ENCODE measurements around the gene TMEM183A.

DNA sequence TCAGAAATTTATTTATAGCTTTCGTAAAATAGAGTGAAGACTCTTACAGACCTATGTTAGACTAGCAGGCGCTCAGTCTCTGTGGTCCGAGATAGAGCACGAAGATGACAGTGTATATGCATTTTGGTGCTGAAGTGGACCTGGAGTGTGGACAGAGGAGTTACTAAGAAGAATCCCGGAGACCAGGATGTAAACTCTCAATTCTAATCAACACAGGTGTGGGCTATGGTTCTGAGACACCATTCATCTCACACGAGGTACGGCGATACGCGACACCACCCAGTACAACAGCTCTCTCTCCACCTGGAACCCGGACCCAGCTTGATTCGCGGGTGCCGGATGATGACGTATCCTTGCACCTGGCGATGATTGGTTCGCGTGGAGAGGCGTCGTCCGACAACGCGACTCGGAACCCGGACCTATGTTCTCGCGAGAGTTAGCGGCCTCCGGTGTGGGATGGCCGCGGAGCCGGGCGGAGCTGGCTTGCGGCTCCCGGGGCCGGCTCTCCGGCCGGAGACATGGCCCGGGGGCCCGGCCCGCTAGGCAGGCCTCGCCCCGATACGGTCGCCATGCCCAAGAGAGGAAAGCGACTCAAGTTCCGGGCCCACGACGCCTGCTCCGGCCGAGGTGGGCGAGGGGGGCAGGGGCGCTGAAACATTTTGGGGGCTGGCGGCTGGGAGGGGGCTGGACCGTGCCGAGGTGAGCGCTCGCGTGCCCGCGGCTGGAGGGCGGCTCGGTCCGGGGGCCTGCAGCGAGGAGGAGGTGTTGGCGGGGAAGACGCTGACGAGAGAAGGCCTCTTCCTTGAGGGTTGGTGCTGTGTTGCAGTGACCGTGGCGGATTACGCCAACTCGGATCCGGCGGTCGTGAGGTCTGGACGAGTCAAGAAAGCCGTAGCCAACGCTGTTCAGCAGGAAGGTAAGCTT, at the start of gene TMEM183A:
- peak; percentile 95 for TF ChIP-seq POLR2AphosphoS5 (IDR thresholded peaks at IDR 0.05; ENCODE audit: low read depth, low read length)
- TF ChIP-seq TAF1 (IDR thresholded peaks at IDR 0.05; ENCODE audit: borderline replicate concordance, insufficient read depth, low read length) = peak; percentile 85; the same call in 1 of the 2 replicates
- TF ChIP-seq SIN3A (IDR thresholded peaks at IDR 0.05; ENCODE audit: borderline replicate concordance, insufficient read depth, low read length) = peak; percentile 73; the same call in 1 of the 2 replicates

Measured in PFSK-1 (cell line).